DND-41 (cell line): Measurements from ENCODE around the gene SLC30A1.
"Not testable (repeated sequence)": the region's sequence is repeated elsewhere in the genome, so short reads cannot be mapped to it uniquely, and the experiment has no call there.

Source experiments
- ATAC-seq: fragments of 200-7000 bp; cut with Tn5 transposase; 3 replicates; pipeline ENCODE4 v1.9.1; 2021; ENCODE audit warnings: low read depth; ENCODE audit not compliant: insufficient read depth
- DNase-seq: peaks from one replicate; pipeline ENCODE4 v3.0.0-alpha.2; 2020
- H2AFZ ChIP-seq: 2 replicates; pipeline ENCODE4 v1.6.0; 2012; ENCODE audit warnings: low read depth, low read length
- H3K27ac ChIP-seq: 2 replicates; pipeline ENCODE4 v1.5.1; 2012; ENCODE audit warnings: low read length, inconsistent platforms
- H3K27me3 ChIP-seq: fragments of 200-600 bp; sonication (generic); 2 replicates; pipeline ENCODE4 v1.6.0; 2012; ENCODE audit warnings: low read length, mild to moderate bottlenecking, inconsistent platforms; ENCODE audit not compliant: insufficient read depth, poor library complexity
- H3K36me3 ChIP-seq: 2 replicates; pipeline ENCODE4 v1.5.1; 2012; ENCODE audit warnings: low read length, inconsistent platforms; ENCODE audit not compliant: insufficient read depth
- H3K4me1 ChIP-seq: 2 replicates; pipeline ENCODE4 v1.5.1; 2012; ENCODE audit warnings: mild to moderate bottlenecking, low read length; ENCODE audit not compliant: insufficient read depth
- H3K4me2 ChIP-seq: 2 replicates; pipeline ENCODE4 v1.6.0; 2012; ENCODE audit warnings: mild to moderate bottlenecking, moderate library complexity, low read length, inconsistent platforms; ENCODE audit not compliant: insufficient read depth
- H3K4me3 ChIP-seq, 2 experiments: fragments of 200-600 bp in 1 of 2; shearing (Covaris generic) in 1 of 2; 2 replicates each; pipeline ENCODE4 v1.5.1; 2012 to 2016; ENCODE audit warnings: inconsistent platforms in 2 of 2, low read length in 2 of 2, mild to moderate bottlenecking in 2 of 2, low read depth in 1 of 2, moderate library complexity in 1 of 2
- H3K79me2 ChIP-seq: 2 replicates; pipeline ENCODE4 v1.6.0; 2012; ENCODE audit warnings: low read length, inconsistent platforms; ENCODE audit not compliant: insufficient read depth
- H3K9ac ChIP-seq: 2 replicates; pipeline ENCODE4 v1.6.0; 2012; ENCODE audit warnings: low read depth, mild to moderate bottlenecking, inconsistent platforms, low read length, moderate library complexity
- H3K9me3 ChIP-seq: 2 replicates; pipeline ENCODE4 v1.5.1; 2012; ENCODE audit warnings: low read length, moderate library complexity, mild to moderate bottlenecking, inconsistent platforms; ENCODE audit not compliant: insufficient read depth, severe bottlenecking
- H4K20me1 ChIP-seq: 2 replicates; pipeline ENCODE4 v1.6.0; 2012; ENCODE audit warnings: low read length; ENCODE audit not compliant: insufficient read depth
- EZH2 ChIP-seq: IDR thresholded peaks from 3 replicates; pipeline ENCODE4 v1.6.1; 2012; ENCODE audit warnings: borderline replicate concordance, low read depth, mild to moderate bottlenecking, moderate library complexity, low read length, inconsistent platforms; ENCODE audit not compliant: severe bottlenecking
- TF ChIP-seq, protein P1 (sequence below): IDR thresholded peaks from 2 replicates; pipeline ENCODE4 v1.5.1; 2012; ENCODE audit warnings: borderline replicate concordance, low read length, moderate library complexity, mild to moderate bottlenecking; ENCODE audit not compliant: poor library complexity, severe bottlenecking; ENCODE audit errors: extremely low read depth

SLC30A1 gene, protein sequence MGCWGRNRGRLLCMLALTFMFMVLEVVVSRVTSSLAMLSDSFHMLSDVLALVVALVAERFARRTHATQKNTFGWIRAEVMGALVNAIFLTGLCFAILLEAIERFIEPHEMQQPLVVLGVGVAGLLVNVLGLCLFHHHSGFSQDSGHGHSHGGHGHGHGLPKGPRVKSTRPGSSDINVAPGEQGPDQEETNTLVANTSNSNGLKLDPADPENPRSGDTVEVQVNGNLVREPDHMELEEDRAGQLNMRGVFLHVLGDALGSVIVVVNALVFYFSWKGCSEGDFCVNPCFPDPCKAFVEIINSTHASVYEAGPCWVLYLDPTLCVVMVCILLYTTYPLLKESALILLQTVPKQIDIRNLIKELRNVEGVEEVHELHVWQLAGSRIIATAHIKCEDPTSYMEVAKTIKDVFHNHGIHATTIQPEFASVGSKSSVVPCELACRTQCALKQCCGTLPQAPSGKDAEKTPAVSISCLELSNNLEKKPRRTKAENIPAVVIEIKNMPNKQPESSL

DNA sequence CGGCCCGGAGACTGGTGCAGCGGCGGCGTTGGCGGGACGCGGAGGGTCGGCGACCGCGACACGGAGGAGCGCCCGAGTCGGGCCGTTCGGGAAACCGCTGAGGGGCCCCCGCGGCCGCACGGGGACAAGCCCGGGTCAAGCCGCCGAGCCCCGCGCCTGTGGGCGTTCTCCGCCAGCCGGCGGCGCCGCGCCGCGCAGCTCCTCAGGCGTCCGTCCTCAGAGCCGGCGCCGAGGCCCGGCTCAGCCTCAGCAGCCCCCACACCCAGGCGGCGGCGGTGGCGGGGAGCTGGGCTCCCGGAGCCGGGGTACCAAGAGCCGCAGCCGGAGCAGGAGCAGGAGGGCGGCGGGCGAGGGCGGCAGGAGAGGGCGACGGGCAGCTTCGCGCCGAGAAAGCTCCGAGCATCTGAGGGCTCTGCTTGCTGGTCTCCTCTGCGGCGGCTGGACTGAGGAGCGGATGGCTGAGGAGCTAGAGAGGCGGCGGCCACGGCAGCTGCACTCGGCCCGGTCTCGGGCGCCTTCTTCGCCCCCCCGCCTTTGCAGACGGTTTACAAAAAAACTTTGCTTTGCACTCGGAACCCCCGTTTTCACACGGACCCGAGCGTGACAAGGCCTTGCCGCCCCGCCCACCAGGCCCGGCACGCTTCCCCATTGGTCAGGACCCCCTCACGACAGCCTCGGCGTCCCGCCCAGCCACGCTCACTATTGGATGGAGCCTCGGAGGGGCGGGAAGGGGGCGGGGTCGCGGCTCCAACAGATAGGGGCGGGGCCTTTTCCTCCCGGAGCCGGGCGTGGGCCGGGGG is at the start of gene SLC30A1:
SLC30A1 (minus strand) TSS at position 522 of the 800 bp plus-strand sequence. CDS start 549 bp downstream, outside the sequence.
- Histone ChIP-seq H2AFZ (peak within 1 kb of the TSS; percentile 81), H3K4me2 (peak within 1 kb of the TSS; percentile 98), H3K4me3 (peak within 1 kb of the TSS; percentile 70 to 95), H3K36me3 (peaks cover 17% of the 10 kb centered on the region), H3K9ac (peak within 1 kb of the TSS; percentile 81), H3K9me3 (no peaks in the 10 kb centered on the region), H3K27me3 (no peaks in the 10 kb centered on the region), H3K27ac (peak within 1 kb of the TSS; percentile 72), H4K20me1 (peaks cover 25% of the 10 kb centered on the region; the same call in 1 of the 2 replicates), H3K79me2 (peaks cover 26% of the 10 kb centered on the region), H3K4me1 (peaks cover 37% of the 10 kb centered on the region)
- peak; percentile 99 for DNase-seq
- ATAC-seq, result peak; percentile 88
- TF ChIP-seq, protein P1, sequence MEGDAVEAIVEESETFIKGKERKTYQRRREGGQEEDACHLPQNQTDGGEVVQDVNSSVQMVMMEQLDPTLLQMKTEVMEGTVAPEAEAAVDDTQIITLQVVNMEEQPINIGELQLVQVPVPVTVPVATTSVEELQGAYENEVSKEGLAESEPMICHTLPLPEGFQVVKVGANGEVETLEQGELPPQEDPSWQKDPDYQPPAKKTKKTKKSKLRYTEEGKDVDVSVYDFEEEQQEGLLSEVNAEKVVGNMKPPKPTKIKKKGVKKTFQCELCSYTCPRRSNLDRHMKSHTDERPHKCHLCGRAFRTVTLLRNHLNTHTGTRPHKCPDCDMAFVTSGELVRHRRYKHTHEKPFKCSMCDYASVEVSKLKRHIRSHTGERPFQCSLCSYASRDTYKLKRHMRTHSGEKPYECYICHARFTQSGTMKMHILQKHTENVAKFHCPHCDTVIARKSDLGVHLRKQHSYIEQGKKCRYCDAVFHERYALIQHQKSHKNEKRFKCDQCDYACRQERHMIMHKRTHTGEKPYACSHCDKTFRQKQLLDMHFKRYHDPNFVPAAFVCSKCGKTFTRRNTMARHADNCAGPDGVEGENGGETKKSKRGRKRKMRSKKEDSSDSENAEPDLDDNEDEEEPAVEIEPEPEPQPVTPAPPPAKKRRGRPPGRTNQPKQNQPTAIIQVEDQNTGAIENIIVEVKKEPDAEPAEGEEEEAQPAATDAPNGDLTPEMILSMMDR, result no peak
- no peak for TF ChIP-seq EZH2

DNA sequence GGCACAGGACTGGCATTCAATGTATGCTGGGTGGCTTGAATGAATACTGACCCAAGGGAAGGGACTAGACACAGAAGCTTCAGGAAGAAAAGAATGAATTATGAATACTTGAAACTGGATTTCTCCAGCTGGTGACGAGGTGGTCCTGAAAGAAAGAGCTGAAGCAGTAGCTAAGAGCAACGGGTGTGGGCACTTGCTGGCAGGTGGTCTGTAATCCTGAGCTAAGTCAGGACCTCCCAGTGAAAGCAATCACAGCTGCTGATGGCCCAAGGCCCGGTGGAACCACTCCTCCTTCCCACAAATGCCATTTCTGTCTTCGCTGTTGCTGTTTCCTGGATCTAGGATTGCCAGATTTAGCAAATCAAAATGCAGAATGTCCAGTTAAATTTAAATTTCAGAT is 49.5 kb upstream of the SLC30A1 start:
- Histone ChIP-seq H3K79me2 (no peaks in the 10 kb centered on the region), H3K4me3 (no peak overlapping the region), H3K4me1 (no peaks in the 10 kb centered on the region), H3K9me3 (no peaks in the 10 kb centered on the region), H3K36me3 (no peaks in the 10 kb centered on the region), H3K4me2 (no peak overlapping the region), H3K27ac (no peak overlapping the region), H2AFZ (no peak overlapping the region), H3K27me3 (peaks cover 8% of the 10 kb centered on the region), H4K20me1 (no peaks in the 10 kb centered on the region), H3K9ac (no peak overlapping the region)
- TF ChIP-seq EZH2, result no peak
- TF ChIP-seq, protein P1, result no peak
- no peak for DNase-seq
- ATAC-seq, result no peak

DNA sequence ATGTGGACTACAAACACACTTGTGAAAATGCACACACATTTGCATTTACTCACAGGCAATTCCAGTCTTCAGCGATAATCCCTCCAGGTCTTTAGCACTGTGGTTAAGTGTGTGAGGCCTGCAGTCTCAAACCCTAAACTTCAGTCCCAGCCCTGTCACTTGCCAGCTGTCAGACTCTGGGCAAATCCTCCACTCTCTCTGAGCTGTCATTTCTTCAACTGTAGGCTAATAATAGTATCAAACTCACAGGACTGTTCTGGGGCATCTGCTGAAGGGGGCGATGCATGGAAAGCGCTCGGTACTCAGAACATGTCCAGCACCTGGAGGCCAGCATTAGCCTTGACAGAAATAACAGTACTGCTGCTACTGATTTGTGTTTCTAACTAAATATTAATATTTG is 48.3 kb upstream of the SLC30A1 start:
- Histone ChIP-seq H2AFZ (no peak overlapping the region), H3K4me2 (no peak overlapping the region), H3K27me3 (peaks cover 8% of the 10 kb centered on the region), H3K36me3 (no peaks in the 10 kb centered on the region), H3K9me3 (no peaks in the 10 kb centered on the region), H3K9ac (no peak overlapping the region), H3K79me2 (no peaks in the 10 kb centered on the region), H3K27ac (no peak overlapping the region), H3K4me3 (no peak overlapping the region), H3K4me1 (no peaks in the 10 kb centered on the region), H4K20me1 (no peaks in the 10 kb centered on the region)
- peak; percentile 22; the same call in 1 of the 3 replicates for ATAC-seq
- no peak for TF ChIP-seq EZH2
- TF ChIP-seq, protein P1, result no peak
- no peak for DNase-seq

DNA sequence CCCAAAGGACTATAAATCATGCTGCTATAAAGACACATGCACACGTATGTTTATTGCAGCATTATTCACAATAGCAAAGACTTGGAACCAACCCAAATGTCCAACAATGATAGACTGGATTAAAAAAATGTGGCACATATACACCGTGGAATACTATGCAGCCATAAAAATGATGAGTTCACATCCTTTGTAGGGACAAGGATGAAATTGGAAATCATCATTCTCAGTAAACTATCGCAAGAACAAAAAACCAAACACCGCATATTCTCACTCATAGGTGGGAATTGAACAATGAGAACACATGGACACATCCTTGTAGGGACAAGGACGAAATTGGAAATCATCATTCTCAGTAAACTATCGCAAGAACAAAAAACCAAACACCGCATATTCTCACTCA is 46.9 kb upstream of the SLC30A1 start:
- ATAC-seq, H4K20me1 ChIP-seq, H3K9ac ChIP-seq, H3K4me3 ChIP-seq, H3K79me2 ChIP-seq, H3K27ac ChIP-seq, DNase-seq, H3K9me3 ChIP-seq, H3K4me1 ChIP-seq, H3K36me3 ChIP-seq, H3K4me2 ChIP-seq, H3K27me3 ChIP-seq, H2AFZ ChIP-seq: not testable (repeated sequence)
